NCI-H69 (cell line): Measurements from ENCODE around the gene PDIA6.
A peak's percentile ranks its signal among the peaks of the same experiment; 100 is the strongest.

Experiments
- DNase-seq: peaks from one replicate; lab custom pipeline; 2025; lab: John Stamatoyannopoulos, UW

Gene PDIA6, protein sequence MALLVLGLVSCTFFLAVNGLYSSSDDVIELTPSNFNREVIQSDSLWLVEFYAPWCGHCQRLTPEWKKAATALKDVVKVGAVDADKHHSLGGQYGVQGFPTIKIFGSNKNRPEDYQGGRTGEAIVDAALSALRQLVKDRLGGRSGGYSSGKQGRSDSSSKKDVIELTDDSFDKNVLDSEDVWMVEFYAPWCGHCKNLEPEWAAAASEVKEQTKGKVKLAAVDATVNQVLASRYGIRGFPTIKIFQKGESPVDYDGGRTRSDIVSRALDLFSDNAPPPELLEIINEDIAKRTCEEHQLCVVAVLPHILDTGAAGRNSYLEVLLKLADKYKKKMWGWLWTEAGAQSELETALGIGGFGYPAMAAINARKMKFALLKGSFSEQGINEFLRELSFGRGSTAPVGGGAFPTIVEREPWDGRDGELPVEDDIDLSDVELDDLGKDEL

DNA sequence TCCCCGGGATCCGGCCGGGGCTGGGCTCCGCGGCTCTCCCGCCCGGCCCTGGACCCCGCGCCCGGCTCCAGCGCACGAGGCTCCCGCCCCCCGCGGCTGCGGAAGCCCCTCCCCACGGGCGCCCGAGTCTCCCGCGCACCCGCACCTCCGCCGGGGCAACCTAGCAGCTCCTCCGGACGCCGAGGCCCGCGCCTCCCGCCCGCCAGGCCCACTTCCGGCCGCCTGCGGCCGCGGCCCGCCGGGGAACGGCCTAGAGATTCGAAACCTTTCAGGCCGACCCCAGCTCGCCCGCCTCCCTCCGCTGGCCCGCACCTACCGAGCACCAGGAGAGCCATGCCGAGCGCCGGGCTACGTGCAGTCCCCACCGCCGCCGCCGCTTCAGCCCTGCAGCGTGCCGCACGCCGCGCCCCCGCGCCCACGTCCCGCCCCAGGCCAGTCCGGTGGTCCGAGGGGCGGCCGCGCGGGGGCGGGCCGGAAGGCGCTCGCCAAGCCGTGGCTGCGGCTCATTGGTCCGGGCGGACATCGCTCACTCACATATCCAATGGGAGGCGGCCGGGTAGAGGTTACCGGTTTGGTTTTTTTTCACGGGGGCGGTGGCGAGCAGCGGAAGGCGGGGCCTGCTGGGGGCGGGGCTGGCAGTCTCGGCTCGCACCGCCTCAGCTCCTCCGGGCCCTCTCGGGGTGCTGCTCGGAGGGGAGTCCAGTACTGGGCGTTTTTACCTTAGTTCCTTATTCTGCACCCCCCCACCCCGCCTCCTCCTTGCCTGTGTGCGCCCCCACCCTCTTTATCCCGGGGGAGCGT is at the start of gene PDIA6:
Gene PDIA6, minus strand, starts transcription at position 424 of the 801 bp plus-strand sequence. Its CDS starts 89 bp downstream, at position 335.
- DNase-seq: peak; percentile 95

DNA sequence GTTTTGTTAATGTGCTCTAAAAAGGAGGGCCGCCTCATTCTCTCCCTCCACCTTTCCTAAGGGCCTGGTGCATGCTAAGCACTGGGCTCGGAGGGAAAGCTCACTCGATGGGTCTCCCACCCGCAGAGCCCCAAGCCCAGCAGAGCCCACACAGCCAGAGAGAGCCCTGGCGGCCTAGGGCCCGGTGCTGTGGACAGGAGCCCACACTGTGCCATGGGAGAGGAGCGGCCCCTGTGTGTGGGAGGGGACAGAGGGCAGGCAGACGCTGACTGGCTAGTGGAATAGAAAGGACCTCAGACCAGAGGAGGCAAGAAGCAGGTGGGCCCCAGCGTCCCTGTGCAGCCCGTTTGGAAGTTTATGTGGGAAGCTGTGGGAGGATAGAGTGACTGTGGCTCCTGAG is 49.7 kb upstream of the PDIA6 start:
- no peak for DNase-seq

DNA sequence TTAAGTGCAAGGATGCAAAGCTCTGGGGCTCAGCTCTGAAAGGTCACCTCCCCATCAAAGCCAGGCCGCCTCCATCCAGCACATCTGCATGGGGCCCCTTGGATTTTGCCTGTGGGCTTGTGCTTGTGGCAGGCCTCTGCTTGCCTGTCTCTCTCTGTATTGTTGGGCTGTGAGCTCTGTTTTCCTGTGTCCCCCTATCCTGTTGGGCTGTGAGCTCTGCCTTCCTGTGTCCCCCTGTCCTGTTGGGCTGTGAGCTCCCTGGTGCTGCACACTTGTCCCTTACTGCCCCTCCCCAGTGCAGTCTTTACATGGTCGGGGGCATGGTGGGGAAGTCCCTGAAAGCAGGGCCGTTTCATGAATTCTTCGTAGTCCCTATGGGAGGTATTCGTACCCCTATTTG is 49.2 kb upstream of the PDIA6 start:
- no peak for DNase-seq

DNA sequence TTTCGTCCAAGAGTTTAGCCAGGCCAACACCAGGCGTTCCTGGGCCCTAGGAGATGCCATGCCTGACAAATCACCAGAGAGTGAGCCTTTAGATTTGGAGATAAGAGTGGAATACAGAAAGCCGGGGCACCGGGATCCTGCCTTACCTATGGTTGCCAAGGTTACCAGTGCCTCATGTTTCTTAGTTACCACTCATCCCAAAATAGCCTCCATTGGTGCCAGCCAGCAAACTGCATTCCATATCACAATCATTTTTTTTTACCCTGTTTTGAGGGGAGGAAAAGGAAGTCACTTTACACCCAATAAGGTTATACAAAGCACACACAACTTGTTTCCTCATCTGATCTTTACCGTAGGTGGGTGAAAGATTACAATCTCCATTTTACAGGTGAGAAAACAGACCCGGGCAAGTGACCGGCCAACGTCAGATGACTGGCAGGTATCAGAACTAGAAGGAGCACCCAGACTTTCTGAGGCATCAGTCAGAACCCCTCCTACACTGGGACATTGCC is 48.3 kb upstream of the PDIA6 start:
- no peak for DNase-seq

DNA sequence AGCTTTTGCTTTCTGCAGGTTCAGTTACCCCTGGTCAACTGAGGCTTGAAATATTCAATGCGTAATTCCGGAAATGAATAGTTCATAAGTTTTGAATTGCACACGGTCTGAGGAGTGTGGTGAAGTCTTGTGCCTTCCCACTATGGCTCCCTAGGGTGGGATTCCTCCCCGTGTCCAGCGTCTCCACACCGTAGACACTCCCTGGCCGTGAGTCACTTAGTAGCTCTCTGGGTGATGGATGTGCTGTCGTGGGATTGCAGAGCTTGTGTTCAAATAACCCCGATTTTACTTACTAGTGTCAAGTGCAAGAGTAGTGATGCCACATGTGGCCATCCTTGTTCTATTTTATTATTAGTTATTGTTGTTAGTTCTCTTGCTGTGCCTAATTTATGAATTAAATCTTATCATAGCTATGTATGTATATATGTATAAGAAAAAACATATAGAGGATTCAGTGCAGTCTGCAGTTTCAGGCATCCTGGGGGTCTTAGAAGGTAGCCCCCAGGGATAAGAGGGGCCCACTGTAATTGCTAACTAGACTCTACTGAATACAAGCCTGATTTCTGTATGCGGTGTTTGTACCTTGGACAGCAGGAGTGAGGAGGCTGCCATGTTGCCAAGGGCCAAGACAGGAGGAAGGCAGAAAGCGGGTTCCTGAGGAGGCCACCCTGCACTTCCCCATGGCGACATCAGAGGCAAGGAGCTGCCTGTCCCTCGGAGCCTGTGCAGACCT is 47.7 kb upstream of the PDIA6 start:
- no peak for DNase-seq

DNA sequence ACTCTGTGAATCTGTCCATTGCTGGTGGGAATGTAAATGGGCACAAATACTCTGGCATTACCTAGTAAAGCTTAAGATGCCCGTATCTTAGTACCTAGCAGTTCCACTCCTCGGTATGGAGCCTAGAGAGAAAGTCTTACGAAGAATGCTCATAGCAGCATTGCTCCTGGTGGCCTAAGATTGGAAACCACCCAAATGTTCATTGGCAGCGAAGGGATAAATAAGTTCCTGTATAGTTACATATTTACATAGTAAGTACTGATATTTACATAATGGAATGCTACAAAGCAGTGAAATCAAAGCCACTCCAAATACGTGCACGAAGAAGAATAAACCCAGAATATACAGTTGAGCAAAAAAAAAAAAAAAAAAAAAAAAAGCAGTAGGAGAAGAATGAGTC is 46.7 kb upstream of the PDIA6 start:
- DNase-seq: no peak

DNA sequence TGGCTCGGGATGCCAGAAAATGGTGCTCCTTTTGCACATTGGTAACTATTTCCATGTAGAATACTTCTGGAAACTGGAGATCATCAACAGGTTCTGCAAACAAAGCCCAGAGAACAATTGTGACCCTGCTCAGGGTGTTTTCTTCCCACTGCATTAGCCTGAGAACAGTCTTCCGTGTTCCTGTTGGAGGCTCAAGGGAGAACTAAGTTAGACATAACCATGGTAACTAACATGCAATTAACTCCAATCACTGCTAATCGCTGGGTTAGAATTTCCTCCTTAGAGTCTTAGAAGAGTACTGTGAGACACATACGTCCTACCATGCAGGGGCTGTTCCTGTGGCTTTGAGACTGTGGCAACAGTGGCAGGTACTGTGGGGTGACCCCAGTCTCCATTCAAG is 36.0 kb upstream of the PDIA6 start:
- DNase-seq: peak; percentile 52

DNA sequence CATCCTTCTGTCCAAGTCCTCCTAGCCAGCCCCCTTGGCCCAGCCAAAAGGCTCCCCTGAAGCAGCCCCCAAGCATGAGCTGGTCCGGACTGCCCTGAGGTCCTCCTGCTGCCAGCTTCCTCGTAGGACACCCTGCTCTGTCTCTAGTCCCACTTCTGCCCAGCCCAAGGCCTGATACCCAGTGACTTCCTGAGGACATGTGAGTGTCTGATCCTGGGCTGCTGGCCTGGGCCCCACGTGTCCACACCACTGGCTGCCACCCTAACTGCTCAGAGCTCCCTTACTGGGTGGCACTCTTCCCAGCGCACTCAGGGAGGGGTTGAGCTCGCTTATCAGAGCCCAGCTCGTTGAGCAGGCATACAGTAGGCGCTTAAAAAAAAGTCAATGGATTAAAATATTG is 34.4 kb upstream of the PDIA6 start:
- DNase-seq: no peak

DNA sequence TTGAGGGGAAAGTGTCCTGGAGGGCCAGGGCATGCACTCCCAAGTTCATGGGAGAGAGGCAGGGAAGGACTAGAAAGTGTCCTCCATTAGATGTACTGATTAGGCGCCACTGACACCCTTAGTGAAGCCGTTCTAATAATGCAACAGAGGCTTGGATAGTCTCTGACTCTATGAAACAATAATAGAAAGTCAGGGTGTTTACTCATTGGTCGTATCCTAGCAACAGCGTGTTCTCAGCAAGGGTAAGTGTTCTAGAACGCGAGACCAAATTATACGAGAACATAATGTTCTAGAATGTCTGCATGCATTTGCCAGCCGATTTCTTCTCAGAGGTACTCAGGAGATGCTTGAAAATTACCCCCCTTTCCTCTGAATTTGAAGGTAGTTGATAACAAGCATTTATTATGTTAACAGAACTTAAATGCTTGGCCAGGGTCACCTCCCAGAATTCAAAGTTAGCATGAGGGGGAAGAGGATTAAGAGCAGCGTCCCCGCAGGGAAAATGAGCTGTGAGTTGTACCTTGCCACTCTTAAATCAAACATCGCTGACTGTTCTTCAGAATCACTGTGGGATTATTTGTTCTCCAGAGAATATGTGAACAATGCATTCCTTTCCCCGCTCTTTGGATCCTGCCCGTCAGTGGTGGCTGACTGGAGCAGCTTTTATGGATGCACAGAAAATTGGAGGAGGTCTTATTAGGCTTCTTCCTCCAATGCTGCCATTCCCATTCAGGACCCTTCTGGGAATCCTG is 33.7 kb upstream of the PDIA6 start:
- DNase-seq: no peak

DNA sequence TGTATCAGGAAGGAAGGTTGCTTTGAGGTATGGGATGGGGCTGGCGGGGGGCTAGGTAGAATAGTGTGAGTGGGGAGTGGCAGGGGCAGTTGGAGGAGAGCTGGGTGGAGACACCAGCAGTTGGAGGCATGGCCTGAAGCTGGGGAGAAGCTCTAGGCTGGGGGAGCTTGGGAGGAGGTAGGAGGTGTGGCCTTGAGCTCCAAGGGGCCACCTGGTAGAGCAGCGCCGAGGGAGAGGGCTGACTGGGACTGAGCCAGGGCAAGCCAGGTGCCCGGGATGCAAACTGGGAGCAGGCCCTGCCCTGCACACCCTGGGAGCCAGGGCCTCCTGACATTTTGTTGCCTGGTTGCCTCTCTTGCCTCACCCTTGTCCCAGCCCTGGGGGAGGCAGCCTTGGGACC is 33.1 kb upstream of the PDIA6 start:
- no peak for DNase-seq

DNA sequence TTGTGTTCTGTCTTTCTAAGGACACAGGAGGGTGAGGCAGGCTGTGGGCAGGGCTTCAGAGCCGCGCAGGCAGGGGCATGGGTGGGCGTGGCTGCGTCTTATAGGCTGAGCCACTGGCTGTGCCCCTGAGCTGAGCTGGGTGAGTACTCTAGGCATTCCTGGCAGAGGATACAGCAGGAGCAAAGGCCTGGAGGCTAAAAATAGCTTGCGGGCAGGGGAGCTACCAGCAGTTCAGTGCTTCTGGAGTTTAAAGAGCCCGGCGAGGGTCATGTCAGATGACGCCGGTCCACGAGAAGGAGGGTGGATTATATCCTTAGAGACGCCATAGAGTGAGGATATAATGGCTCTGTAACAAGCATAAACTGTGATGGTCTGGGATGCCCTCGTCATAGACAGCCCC is 31.5 kb upstream of the PDIA6 start:
- DNase-seq: peak; percentile 78

DNA sequence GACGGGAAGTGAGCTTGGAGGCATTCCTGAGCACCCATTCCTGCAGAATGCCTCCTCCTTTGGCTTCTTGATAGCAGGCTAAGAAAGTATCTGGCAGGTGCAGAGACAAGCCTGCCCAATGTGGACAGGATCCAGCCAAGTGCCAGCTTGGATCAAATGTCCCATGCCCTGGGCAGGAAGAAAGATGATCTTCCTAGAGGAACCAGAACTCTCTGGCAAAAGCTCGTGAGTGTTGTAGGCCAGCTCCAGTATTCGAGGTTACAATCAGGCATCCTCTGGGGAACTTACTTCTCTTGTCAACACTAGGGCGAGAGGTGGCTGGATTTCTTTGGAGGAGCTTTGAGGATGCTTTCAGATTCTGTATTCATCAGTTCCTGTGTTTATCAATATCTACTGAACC is 29.9 kb upstream of the PDIA6 start:
- no peak for DNase-seq

DNA sequence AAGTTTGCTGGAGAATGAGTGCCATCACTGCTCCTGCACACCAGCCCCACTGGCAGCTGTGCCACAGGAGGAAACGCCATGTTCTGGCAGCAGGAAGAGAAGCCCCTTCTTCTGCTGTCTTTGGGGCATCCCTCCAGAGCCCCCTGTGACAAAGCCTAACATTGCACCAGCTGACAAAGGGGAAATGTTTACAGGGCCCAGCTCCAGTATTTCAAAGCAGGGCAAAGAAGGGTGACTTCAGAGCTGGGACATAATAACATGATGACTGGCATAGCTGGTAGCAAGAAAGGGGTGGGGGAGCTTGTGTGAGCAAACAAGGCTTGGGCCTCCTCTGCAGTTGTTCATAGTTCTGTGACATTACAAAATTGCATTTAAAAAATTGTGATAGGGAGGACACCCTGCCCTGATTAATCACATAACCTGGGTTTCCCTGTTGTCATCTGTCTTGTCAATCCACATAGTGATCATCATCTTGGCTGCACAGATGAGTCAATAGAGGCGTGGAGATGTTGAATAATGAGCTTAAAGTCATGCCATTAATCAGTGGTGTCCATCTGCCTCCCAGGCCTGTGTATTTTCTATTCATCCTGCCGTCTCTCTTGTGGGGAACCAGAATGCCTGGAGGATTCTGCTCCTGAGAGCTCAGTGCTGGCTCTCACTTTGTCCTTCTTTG is 29.1 kb upstream of the PDIA6 start:
- DNase-seq: no peak

DNA sequence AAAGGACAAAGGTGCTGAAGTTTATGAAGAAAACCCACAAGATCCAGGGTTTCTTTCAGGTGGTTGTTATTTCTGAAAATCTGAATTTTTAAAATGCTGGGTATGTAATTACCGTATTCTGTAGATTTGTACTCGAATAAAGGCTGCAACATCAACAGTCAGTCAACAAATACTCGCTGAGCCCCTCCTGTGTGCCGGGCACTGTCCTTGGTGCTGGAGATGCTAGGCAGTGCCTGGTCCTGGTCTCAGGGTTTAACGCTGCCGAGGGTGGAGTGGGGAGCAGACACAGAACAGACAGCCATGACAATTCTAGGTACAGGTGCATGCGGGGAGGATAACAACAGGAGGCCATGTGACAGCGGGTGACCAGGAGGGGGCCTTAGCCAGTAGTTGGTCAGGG is 27.2 kb upstream of the PDIA6 start:
- DNase-seq: no peak

DNA sequence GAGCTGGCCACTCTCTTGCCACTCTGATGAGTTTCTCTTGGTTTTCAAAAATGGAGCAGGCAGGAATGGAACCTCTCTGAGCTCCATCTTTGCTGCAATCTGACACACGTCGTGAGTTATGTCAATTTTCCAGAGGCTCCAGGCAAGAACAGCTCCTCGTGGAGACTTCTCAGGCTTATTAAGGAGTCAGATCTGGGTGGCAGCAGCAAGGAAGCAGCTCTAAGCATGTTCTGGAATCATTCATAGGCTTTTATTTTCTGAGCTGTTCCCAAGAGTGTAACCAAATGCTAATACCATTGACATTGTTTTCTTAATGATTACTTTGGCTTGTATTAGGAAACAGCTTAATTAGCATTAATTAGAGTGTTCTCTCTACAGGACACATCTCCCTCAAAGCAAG is 26.1 kb upstream of the PDIA6 start:
- no peak for DNase-seq

DNA sequence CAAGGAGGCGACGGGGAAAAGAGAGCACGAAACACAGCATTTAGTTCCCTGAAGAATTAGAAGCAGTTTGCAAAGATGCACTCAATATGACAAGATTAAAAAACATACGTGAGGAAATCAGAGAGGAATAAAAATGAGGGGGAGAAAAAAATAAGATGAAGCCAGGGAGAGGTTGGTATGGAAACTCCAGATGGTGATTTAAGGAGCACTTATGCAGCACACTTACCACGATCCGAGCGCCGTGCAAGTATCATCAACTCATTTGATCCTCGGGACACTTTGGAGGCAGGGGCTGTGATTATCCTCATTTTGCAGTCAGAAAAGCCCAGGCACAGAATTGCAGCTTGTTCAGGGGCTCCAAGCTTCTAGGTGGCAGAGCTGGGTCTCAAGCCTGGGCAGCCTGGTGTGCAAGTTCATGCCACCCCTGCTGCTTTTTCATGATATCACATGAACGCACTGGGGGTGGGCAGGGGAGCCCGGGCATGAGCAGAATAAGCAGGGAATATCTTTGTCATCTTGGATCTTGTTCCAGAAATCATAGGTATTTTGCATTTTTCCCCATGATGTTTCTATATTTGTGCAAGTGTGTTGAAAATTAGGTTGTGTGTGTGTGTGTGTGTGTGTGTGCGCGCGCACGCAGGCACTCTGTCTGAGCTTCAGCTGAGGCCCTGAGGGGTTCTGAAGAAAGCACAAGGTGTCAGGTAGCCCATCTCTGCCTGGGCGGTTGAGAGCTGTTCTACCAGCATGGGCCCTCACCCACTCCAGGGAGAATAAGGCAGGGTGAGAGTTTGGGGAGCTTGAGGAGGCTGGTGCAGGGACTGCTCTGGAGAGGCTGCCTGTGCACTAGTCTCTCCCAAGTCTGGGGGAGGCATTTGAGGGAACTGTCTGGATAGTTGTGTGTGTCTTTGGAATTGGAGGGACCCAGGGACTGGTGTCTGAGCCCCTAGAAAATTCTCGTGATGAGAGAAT is 25.0 kb upstream of the PDIA6 start:
- no peak for DNase-seq

DNA sequence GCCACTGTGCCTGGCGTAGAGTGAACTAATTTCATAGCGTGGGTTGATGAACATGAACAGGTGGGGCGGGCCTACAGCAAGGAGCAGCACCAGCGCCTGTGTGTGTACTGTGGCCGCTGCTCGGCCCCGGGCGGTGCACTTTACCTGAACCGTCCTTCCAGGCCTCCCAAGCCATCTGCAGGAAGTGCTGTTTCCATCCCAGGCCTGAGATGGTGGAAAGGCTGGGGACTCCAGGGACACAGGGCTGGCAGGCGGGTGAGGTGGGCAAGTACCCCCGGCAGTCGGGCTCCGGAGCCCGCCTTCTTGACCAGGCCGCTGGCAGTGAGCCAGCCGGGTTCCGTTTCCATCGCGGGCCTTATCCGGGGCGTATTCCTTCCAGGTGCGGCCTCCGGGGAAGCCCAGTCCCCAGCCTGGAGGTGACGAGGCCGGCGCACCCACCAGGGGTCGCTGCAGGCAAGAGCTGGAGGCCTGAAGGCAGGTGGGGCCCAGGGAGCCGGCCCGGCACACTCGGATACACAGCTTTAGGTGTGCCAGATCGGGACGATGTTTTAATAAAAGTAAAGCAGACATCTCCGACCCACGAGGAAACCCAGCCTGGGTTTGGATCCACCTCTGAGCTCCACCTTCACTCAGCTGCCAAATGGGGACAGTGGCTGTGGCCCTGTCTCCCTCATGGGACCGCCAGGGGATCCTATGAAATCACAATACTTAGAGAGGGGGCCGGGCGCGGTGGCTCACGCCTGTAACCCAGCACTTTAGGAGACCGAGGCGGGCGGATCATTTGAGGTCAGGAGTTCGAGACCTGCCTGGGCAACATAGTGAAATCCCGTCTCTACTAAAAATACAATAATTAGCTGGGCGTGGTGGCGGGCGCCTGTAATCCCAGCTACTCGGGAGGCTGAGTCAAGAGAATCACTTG is 22.7 kb upstream of the PDIA6 start:
- DNase-seq: peak; percentile 71

DNA sequence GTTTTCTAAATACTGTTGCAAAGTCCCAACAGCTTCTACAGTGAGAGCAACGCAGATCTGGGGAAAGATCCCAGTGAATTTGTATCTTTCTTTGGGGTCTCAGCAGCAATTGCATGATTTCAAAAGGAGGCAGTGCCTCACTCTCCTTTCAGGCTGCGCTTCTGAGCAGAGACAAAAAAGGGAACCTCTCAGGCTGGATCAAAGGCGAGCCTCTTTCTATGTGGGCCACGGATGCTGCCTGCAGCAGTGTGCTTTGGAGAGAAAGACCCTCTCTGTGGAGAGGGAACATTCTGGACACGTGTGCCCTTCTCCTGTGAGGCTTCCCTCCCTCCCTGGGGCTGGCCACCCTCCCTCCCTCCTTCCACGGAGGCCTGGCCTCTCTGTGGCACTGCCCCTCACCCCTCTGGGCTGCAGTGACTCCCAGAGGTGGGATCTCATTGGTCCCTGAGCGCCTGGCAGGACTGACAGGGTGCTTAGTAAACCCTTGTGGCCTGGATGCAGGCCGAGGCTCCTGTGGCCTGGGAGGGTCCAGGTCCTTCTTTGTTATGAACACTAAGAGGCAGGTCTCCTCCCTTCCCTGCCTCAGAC is 21.6 kb upstream of the PDIA6 start:
- DNase-seq: no peak
